SH-SY5Y (cell line): ENCODE results near the gene AADAT.

ENCODE experiments used
- GATA2 ChIP-seq: IDR thresholded peaks from 2 replicates; pipeline ENCODE4 v1.6.1; 2011; ENCODE audit warnings: mild to moderate bottlenecking, low read depth, low read length
- GATA3 ChIP-seq: IDR thresholded peaks from 2 replicates; pipeline ENCODE4 v1.6.1; 2011; ENCODE audit warnings: low read depth, mild to moderate bottlenecking, low read length, moderate library complexity

DNA sequence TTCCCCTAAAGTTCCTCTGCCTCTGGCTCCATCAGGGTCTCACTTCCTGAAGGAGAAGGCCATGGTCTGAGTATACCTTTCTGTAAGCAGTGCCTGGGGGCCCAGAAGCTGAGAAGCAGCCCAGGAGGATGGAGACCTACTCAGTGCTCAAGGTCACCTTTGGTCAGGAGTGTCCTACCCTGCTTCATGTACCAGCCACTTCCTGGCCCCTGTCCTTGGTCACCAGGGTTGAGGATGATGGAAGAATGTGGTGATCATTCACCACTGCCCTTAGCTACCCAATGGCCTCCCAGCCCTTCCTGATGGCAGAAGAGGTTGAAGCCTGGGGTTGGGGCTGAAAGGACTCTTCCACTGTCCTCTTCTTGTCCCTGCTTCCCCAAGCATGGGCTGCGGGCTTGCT is 54.5 kb downstream of the AADAT start:
- TF ChIP-seq GATA2 (no peak), GATA3 (no peak)
